ENCODE results near the gene TBC1D20. TPM values are rescaled to one million over a fixed set of nuclear protein-coding genes. Genes with fewer than 3 reads are reported as not detected.
"Not testable (repeated sequence)": the region's sequence is repeated elsewhere in the genome, so short reads cannot be mapped to it uniquely, and the experiment has no call there.

The TBC1D20 gene
- total and polyA plus RNA-seq, 7 donors = 16.6 to 31.4 (median 28.3) TPM

- ATAC-seq (no peak), DNase-seq (no peak)
- Histone ChIP-seq H3K27ac (peak overlapping the region; percentile 95), H3K9me3 (no peaks in the 10 kb centered on the region), H3K4me1 (peaks cover 34% of the 10 kb centered on the region), H3K36me3 (ENCODE audit: insufficient read depth in 1 of 2, low read depth in 1 of 2) (no peaks in the 10 kb centered on the region), H3K4me3 (peak overlapping the region; percentile 81), H3K27me3 (ENCODE audit: insufficient read depth in 3 of 3, low read length in 2 of 3) (no peaks in the 10 kb centered on the region)
- intact Hi-C loops (cut with DNase I) = no loop called here
- TF ChIP-seq CTCF (IDR thresholded peaks at IDR 0.05) = no peak
- WGBS, 3 donors = 29 to 37% (median 29%) methylated on average over 3 of the region's 3 CpGs
These were observed 2.2 kb downstream of the TBC1D20 start for GRCh38 chr20:460180-460579.

GRCh38 chr20:458776-459175 lies 3.6 kb downstream of the TBC1D20 start:
- peaks cover 38% of the 10 kb centered on the region for H3K4me1 ChIP-seq
- no peak overlapping the region for H3K4me3 ChIP-seq

GRCh38 chr20:454951-455350 lies 7.4 kb downstream of the TBC1D20 start:
- no peak overlapping the region for H3K4me3 ChIP-seq
- no peaks in the 10 kb centered on the region for H3K9me3 ChIP-seq
- peaks cover 23% of the 10 kb centered on the region for H3K4me1 ChIP-seq
- no peak for ATAC-seq
- intact Hi-C loops (cut with DNase I) = loop anchor here in 1 of 2 donors (10.0 kb wide), 1 partner anchor 70 kb away; no protein-coding TSS in a partner anchor
- H3K27me3 ChIP-seq (ENCODE audit: insufficient read depth in 3 of 3, low read length in 2 of 3) = no peaks in the 10 kb centered on the region
- no peak overlapping the region for H3K27ac ChIP-seq
- 43 to 52% (median 48%) methylated on average over 3 of the region's 3 CpGs for WGBS, 3 donors
- TF ChIP-seq CTCF (IDR thresholded peaks at IDR 0.05) = no peak
- no peak for DNase-seq
- H3K36me3 ChIP-seq (ENCODE audit: insufficient read depth in 1 of 2, low read depth in 1 of 2) = peaks cover 0 to 5% of the 10 kb centered on the region in 2 donors

More at GRCh38 chr20:458776-459175, 3.6 kb downstream of the TBC1D20 start:
- H3K27ac ChIP-seq = peak overlapping the region; percentile 95
- H3K27me3 ChIP-seq (ENCODE audit: insufficient read depth in 3 of 3, low read length in 2 of 3) = no peaks in the 10 kb centered on the region
- ATAC-seq (no peak), DNase-seq (no peak)
- TF ChIP-seq CTCF (IDR thresholded peaks at IDR 0.05) = no peak
- intact Hi-C loops (cut with DNase I) = loop anchor here in 1 of 2 donors (10.0 kb wide), 1 partner anchor 66 kb away; no protein-coding TSS in a partner anchor
- no peaks in the 10 kb centered on the region for H3K9me3 ChIP-seq
- 20 to 31% (median 24%) methylated on average over 6 of the region's 6 CpGs for whole genome bisulfite sequencing, 3 donors
- no peaks in the 10 kb centered on the region for H3K36me3 ChIP-seq (ENCODE audit: insufficient read depth in 1 of 2, low read depth in 1 of 2)

- not testable (repeated sequence) for H3K4me3 ChIP-seq; H3K4me1 ChIP-seq; ATAC-seq; H3K9me3 ChIP-seq; DNase-seq; H3K27me3 ChIP-seq (ENCODE audit: insufficient read depth in 3 of 3, low read length in 2 of 3); H3K27ac ChIP-seq
- intact Hi-C loops (cut with DNase I) = loop anchor here in 1 of 2 donors (10.0 kb wide), 1 partner anchor 73 kb away; no protein-coding TSS in a partner anchor
- WGBS, 3 donors = 86 to 90% (median 87%) methylated on average over 11 of the region's 11 CpGs
- peaks cover 0 to 14% of the 10 kb centered on the region in 2 donors for H3K36me3 ChIP-seq (ENCODE audit: insufficient read depth in 1 of 2, low read depth in 1 of 2)
These were observed 10.3 kb downstream of the TBC1D20 start for GRCh38 chr20:452021-452420.

GRCh38 chr20:445514-446336 lies 16.6 kb downstream of the TBC1D20 start:
- DNase-seq = no peak
- ATAC-seq = peak in 2 of 4 donors; percentile 4 to 36
- intact Hi-C loops (cut with DNase I) = no loop called here
- no peak overlapping the region for H3K4me3 ChIP-seq
- peak overlapping the region; percentile 68 for H3K27ac ChIP-seq
- H3K27me3 ChIP-seq (ENCODE audit: insufficient read depth in 3 of 3, low read length in 2 of 3) = no peaks in the 10 kb centered on the region
- H3K4me1 ChIP-seq = peaks cover 32% of the 10 kb centered on the region
- 56 to 82% (median 62%) methylated on average over 5 of the region's 5 CpGs for WGBS, 3 donors
- H3K36me3 ChIP-seq (ENCODE audit: insufficient read depth in 1 of 2, low read depth in 1 of 2) = peaks cover 8 to 62% of the 10 kb centered on the region in 2 donors
- H3K9me3 ChIP-seq = no peaks in the 10 kb centered on the region
- TF ChIP-seq CTCF (IDR thresholded peaks at IDR 0.05) = no peak
